Vagina (tissue), 2 donors: ENCODE measurements around the gene OR1S1.

Source experiments
- CTCF ChIP-seq, 3 experiments: fragments of 450-650 bp in 2 of 3; fragments of 200-600 bp in 1 of 3; sonication (generic) in 1 of 3; IDR thresholded peaks; one replicate each; pipeline ENCODE4 v1.5.1; 2017 to 2019; ENCODE audit warnings: antibody characterized with exemption in 3 of 3, mild to moderate bottlenecking in 2 of 3, moderate library complexity in 2 of 3
- POLR2AphosphoS5 ChIP-seq, 2 donors: sonication (generic); formaldehyde crosslinking; IDR thresholded peaks; one replicate each; pipeline ENCODE4 v1.9.0; 2017; ENCODE audit warnings: antibody characterized with exemption in 2 of 2, mild to moderate bottlenecking in 2 of 2, low read depth in 1 of 2; ENCODE audit not compliant: insufficient read depth in 1 of 2

DNA sequence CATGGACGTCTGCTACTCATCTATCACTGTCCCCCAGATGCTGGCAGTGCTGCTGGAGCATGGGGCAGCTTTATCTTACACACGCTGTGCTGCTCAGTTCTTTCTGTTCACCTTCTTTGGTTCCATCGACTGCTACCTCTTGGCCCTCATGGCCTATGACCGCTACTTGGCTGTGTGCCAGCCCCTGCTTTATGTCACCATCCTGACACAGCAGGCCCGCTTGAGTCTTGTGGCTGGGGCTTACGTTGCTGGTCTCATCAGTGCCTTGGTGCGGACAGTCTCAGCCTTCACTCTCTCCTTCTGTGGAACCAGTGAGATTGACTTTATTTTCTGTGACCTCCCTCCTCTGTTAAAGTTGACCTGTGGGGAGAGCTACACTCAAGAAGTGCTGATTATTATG is 32.9 kb upstream of the OR1S1 start:
- TF ChIP-seq POLR2AphosphoS5 (IDR thresholded peaks at IDR 0.05; ENCODE audit: insufficient read depth in 1 of 2, low read depth in 1 of 2) (no peak), CTCF (IDR thresholded peaks at IDR 0.05) (no peak)
